Glomerular visceral epithelial cell (primary cell): ENCODE measurements around the gene CCDC71L.
"Not testable (repeated sequence)": the region's sequence is repeated elsewhere in the genome, so short reads cannot be mapped to it uniquely, and the experiment has no call there.

Experiments used
- DNase-seq: peaks from one replicate; pipeline ENCODE4 v3.0.0-alpha.2; 2016; ENCODE audit errors: extremely low spot score

CCDC71L gene

GRCh38 chr7:106660862-106661720, at the start of gene CCDC71L:
Gene CCDC71L, minus strand, starts transcription at chr7:106661158. Its CDS starts 262 bp downstream, at chr7:106660896.
- DNase-seq = peak; percentile 91

- not testable (repeated sequence) for DNase-seq
Observed at GRCh38 chr7:106709604-106710003, 48.6 kb upstream of the CCDC71L start.

- DNase-seq = no peak
Observed at GRCh38 chr7:106704000-106704840, 43.3 kb upstream of the CCDC71L start.

GRCh38 chr7:106693677-106694353, 32.9 kb upstream of the CCDC71L start:
- peak; percentile 16 for DNase-seq

GRCh38 chr7:106692450-106693051, 31.6 kb upstream of the CCDC71L start:
- DNase-seq = no peak

GRCh38 chr7:106688161-106688560, 27.2 kb upstream of the CCDC71L start:
- DNase-seq = not testable (repeated sequence)

GRCh38 chr7:106683941-106684340, 23.0 kb upstream of the CCDC71L start:
- no peak for DNase-seq

- peak; percentile 63 for DNase-seq
Observed at GRCh38 chr7:106681815-106682495, 21.0 kb upstream of the CCDC71L start.

- DNase-seq = peak; percentile 74
Observed at GRCh38 chr7:106679153-106679931, 18.4 kb upstream of the CCDC71L start.

GRCh38 chr7:106678795-106679152, 17.8 kb upstream of the CCDC71L start:
- DNase-seq = no peak

GRCh38 chr7:106676506-106676905, 15.5 kb upstream of the CCDC71L start:
- DNase-seq = not testable (repeated sequence)

GRCh38 chr7:106673688-106674087, 12.7 kb upstream of the CCDC71L start:
- not testable (repeated sequence) for DNase-seq

GRCh38 chr7:106671930-106672329, 11.0 kb upstream of the CCDC71L start:
- DNase-seq = not testable (repeated sequence)

- no peak for DNase-seq
Observed at GRCh38 chr7:106671160-106671559, 10.2 kb upstream of the CCDC71L start.

- no peak for DNase-seq
Observed at GRCh38 chr7:106668861-106669524, 8.0 kb upstream of the CCDC71L start.

- no peak for DNase-seq
Observed at GRCh38 chr7:106666353-106666752, 5.4 kb upstream of the CCDC71L start.

- DNase-seq = no peak
Observed at GRCh38 chr7:106664343-106664742, 3.4 kb upstream of the CCDC71L start.

- peak; percentile 81 for DNase-seq
Observed at GRCh38 chr7:106659963-106660861, 746 bp downstream of the CCDC71L start.
